ENCODE data around the gene WNT11.
A peak's percentile ranks its signal among the peaks of the same experiment; 100 is the strongest.

WNT11 gene

DNA sequence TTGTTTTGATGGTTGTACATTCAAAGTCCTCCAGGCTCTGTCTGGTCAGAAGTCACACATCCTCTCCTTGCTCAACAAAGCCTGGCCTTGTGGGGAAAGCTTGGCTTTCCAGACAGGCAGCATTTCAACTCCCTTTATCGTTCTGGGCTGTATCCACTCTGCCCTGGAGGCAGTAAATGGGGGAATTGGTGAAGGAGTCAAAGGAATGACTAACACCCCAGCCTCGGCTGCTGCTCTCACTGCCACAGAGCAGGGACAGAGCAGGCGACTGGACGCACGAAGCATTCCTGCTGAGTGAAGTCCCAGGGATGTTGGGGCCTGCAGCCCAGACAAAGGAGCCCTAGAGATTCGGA is 52.8 kb downstream of the WNT11 start:
- DNase-seq (ENCODE audit: low read depth in 2 of 2), result no peak

DNA sequence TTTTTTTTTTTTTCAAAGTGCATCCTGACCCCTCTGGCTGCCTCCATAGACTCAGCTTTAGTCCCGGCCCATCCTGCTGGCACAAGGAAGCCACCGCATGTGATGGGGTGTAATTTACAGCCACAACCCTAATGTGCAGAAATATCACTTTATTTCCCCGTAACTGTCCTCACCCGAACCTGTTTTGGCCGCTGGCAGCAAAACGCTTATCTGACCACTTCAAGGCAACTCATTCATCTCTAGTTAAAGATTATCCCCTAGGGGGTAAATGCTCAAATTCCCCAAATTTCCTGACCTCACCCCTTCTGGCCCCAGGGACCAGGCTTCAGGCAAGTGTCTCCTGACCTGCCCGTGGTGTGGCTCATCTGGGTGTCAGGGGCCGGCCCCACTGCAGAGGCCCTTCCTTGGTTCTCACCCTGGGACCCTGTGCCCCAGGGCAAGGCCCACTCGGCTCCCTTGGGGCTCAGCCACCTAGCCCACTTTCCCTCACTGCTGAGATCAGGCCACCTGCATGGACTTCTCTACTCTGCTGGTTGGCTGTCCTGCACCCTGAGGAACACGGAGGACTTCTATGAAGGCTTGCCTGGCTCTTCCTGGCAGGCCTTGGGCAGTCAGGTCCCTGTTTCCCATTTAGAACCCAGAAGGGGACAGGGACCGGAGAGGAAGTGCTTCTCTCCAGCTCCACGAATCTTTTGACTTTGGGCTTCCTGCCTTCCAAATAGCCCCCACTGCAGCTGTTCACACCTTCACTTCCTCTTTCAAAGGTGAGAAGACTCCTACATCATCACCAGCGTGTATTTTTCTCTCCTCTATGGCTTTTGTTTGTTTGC is 53.3 kb downstream of the WNT11 start:
- no peak for DNase-seq (ENCODE audit: low read depth in 2 of 2)

DNA sequence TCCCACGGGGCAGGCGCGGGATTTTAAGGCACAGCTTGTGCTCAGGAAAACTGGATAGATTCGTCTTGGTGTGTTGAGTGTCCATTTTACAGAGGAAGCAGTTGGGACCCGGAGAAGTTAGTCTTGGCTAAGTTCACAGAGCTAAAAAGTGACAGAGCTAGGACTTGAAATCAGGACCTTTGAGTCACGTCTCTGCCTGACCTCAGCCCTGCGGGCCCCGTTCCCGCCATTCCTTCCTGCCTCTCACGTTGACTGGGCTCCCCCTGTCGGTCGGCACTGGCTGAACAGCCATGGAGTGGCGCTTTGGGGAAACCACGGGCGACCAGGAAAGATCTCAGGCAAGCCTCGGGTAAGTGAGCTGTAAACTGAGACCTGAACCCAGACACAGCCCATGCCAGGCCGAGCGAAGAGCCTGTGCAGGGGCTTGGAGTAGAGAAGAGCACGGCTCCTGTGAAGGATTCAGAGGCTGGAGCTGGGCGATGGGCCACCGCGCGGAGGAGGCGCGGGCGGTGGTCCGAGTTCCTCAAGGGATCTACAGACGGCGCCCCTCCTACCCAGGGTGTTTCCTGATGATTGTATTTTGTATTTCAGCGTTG is 54.1 kb downstream of the WNT11 start:
- DNase-seq (ENCODE audit: low read depth in 2 of 2), result peak; percentile 57 to 75

DNA sequence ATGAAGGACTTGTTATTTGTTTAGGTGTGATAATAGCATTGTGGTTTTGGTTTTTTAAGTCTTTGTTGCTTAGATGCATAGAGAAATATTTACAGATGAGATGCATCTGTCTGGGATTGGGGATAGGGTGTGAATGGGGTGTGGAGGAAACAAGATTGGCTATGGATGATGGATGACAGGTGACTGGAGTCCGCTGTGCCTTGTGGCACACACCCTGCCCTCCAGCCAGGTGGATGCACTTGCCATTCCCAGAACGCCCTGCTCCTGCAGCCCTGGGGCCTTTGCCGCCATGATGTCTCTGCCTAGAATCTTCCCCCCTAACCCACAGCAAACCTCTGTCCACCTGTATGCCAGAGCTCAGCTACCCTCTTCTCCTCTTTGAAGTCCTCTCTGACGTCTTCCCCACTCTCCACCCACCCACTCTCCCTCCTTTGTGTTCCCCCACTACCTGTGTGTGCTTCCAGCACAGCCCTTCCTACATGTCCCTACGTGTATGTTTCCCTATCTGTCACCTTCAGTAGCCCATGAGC is 54.7 kb downstream of the WNT11 start:
- no peak for DNase-seq (ENCODE audit: low read depth in 2 of 2)

DNA sequence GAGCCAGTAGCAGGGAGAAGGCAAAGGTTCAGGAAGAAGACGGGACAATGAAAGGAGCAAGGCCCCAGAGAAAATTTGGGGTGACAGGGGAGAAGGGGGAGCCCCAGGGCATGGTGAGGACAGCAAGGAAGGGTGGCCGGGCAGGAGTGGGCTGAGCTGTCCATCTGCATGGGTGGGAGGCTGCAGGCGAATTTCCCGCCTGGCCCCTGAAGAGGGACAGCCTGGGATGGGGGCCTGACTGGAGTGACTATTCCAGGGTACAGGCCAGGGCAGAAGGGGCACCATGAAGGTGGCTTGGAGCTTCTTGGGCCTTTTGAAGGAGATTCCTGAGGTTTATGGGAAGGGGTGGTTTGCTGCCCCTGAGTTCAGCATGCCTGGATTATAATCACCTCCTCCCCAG is 56.2 kb downstream of the WNT11 start:
- no peak for DNase-seq (ENCODE audit: low read depth in 2 of 2)

DNA sequence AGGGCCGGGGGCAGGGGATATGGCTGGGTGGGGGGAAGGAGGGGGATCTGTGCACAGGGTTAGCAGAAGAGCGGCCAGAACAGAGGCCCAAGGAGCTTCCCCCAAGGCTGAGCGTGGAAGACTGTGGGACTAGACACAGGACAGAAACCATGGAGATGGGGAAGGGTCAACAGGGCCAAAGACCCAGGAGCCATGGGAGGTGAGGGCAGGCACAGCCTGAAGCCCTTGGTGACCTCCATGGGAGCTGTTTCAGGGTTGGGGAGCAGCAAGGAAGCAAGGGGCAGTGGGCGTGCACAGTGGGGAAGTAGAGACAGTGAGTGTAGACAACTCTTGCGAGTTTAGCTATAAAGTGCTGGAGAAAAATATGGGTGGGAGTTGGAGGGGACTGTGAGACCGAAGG is 56.6 kb downstream of the WNT11 start:
- no peak for DNase-seq (ENCODE audit: low read depth in 2 of 2)

DNA sequence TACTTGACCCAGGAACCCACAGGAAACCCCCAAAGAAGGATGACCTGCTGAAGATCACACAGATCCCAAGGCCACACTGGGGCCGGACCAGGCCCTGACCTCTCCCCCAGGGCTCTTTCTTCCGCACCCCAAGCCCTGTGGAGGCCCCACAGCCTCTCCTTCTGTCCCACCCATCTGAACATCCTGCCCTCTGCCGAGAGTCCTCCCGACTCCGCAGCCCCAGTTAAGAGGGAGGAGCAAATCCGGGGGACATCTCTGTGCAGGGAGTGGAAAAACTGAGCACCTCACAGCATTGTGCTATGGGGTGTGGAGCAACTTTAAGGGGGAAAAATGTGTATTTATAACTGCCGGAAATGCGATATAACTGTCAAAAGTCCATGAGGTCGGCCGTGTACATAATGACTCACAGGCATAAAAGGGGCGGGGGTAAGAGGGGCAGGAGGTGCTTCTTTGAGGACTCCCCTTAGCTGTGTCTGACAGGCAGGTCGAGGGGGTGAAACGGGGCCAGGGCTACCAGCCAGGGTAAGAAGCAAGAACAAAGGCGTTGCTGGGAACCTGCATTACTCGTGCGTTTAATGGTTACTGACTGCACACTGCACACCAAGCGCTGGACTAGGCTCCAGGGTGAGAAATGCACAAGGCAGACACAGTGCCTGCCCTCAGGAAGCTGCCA is 57.2 kb downstream of the WNT11 start:
- no peak for DNase-seq (ENCODE audit: low read depth in 2 of 2)

DNA sequence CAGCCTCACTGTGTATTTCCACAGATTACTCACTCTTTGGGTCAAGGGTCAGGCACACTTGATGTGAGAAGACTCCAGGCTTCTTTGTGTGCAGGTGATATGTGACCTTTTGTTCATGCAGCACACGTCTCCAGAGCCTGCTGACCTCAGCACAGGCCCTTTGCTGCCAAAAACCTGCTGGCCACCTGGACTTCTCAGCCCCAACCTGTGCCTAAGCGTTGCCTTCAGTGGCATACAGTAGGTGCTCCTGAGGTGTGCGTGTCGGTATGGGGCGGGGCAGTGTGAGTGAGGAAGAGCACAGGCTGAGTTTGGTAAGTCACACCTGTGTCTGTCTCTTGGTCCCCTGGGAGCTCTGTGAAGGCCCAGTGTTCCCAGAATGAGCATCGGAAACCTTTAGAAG is 58.1 kb downstream of the WNT11 start:
- DNase-seq (ENCODE audit: low read depth in 2 of 2), result no peak

DNA sequence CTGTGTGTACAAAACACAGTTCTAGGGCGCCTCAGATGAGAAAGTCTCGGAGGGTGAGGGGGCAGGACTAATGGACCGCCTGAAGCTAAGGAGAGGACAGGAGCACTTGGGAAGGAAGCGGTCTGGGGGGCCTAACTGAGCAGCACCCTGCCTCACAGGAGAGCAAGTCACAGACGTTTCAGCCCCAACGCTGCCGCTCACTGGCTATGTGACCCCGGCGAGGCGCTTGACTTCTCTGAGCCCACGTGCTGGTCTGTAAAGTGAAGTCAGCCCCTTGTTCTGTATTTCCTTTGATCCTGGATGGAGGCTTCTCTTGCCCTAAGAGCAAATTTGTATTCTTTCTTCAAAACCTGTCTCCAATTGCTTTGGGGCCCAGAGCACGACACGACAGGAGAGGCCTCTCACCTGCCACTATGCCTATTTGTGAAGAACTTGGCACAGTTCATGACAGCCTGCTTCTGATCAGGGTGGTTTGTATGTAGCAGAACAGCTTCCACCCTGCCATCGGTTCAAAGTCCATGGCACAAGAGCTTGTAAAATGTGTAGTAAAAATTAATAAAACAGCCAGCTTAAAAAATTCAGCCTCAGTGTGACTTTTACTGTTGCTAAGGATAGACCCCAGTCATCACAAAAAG is 59.1 kb downstream of the WNT11 start:
- no peak for DNase-seq (ENCODE audit: low read depth in 2 of 2)

DNA sequence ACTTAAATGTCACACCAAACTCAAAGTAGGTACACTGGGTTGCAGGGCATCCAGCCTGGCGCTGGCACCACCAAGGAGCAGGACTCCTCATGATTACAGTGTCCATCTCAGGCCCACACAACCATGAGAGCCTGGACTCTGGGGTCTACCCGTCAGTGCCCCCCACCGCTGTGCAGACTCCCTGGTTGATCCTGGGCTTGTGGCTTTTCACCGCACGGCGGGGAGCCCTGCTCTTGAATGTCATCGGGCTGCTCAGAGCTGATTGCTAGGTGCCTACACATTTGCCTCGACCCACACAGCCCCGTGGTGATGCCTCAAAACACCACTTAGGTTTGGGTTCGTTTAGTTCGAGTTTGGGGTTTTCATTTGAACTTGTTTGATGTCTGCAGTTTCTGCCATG is 63.0 kb downstream of the WNT11 start:
- no peak for DNase-seq (ENCODE audit: low read depth in 2 of 2)

DNA sequence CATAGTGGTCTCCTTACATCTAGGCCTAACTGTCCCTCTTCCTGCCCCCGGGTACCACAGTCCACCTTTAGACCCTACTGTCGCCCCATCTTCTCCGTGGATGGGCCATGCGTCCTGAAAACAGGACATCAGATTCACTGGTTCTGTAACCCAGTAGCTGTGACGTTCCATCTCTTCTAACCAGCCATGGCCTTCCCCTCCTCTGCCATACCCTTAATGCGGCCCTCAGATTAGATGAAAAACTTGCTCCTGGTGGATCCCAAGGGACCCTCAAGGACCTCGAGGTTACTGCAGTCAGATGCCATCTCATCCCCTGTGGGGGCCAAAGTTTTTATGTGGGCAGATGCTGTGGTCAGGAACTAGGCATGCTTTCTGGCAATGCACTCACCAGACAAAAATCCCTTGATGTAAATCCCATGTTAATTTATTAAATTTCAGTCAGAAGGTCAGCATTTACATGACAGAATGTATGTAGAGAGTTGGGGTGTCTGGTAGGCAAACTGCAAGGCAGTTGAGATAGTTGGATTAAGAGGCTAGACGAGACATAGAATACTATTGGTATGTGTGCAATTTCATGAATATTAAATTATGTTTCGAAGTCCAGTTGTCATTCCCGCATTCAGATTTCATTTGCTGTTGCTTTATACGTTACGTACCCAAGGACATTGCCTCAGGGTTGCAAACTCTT is 64.3 kb downstream of the WNT11 start:
- no peak for DNase-seq (ENCODE audit: low read depth in 2 of 2)

DNA sequence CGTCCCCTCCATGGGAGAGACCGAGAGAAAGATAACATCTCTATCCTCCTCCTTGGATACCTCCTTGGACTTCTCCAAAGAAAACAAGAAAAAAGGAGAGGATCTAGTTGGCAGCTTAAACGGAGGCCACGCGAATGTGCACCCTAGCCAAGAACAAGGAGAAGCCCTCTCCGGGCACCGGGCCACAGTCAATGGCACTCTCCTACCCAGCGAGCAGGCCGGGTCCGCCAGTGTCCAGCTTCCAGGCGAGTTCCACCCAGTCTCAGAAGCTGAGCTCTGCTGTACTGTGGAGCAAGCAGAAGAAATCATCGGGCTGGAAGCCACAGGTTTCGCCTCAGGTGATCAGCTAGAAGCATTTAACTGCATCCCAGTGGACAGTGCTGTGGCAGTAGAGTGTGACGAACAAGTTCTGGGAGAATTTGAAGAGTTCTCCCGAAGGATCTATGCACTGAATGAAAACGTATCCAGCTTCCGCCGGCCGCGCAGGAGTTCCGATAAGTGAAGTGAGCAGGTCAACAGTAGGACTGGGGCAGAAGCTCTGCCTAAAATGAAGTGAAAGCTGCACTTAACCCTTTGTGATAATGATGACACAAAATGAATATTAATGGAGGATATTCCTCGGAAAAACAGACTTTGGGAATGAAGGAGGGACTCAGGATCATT is 65.3 kb downstream of the WNT11 start:
- DNase-seq (ENCODE audit: low read depth in 2 of 2), result no peak

DNA sequence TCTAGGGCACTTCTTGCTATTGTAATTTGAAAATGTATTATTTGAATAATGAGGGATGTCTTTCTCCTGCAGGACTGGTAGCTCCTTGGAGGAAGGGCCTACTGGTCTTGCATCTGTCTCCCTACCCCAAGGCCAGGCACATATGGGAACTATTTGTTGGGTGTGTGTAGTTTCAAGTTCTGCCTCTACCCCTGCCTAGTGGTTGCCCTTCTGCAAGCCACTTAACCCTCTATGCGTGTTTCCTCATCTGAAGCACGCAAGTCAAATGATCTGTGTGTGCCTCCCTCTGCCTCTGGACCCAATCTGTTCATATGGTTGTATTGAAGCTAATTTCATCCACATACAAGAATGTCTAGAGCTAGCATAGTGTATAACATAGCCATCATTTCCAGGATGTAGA is 67.0 kb downstream of the WNT11 start:
- no peak for DNase-seq (ENCODE audit: low read depth in 2 of 2)

Measured in stimulated activated CD4-positive, alpha-beta T cell treated with anti-CD3 and anti-CD28 coated beads, Interleukin-1b, Interleukin-23, amount 100 ng/mL, for 1 hour (primary cell).